ENCODE results near the gene MLXIPL. TPM values are rescaled to one million over a fixed set of nuclear protein-coding genes. Genes with fewer than 3 reads are reported as not detected.
A peak's percentile ranks its signal among the peaks of the same experiment; 100 is the strongest.
"Not testable (repeated sequence)": the region's sequence is repeated elsewhere in the genome, so short reads cannot be mapped to it uniquely, and the experiment has no call there.

Gene MLXIPL, protein sequence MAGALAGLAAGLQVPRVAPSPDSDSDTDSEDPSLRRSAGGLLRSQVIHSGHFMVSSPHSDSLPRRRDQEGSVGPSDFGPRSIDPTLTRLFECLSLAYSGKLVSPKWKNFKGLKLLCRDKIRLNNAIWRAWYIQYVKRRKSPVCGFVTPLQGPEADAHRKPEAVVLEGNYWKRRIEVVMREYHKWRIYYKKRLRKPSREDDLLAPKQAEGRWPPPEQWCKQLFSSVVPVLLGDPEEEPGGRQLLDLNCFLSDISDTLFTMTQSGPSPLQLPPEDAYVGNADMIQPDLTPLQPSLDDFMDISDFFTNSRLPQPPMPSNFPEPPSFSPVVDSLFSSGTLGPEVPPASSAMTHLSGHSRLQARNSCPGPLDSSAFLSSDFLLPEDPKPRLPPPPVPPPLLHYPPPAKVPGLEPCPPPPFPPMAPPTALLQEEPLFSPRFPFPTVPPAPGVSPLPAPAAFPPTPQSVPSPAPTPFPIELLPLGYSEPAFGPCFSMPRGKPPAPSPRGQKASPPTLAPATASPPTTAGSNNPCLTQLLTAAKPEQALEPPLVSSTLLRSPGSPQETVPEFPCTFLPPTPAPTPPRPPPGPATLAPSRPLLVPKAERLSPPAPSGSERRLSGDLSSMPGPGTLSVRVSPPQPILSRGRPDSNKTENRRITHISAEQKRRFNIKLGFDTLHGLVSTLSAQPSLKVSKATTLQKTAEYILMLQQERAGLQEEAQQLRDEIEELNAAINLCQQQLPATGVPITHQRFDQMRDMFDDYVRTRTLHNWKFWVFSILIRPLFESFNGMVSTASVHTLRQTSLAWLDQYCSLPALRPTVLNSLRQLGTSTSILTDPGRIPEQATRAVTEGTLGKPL
- total RNA-seq = not detected

DNA sequence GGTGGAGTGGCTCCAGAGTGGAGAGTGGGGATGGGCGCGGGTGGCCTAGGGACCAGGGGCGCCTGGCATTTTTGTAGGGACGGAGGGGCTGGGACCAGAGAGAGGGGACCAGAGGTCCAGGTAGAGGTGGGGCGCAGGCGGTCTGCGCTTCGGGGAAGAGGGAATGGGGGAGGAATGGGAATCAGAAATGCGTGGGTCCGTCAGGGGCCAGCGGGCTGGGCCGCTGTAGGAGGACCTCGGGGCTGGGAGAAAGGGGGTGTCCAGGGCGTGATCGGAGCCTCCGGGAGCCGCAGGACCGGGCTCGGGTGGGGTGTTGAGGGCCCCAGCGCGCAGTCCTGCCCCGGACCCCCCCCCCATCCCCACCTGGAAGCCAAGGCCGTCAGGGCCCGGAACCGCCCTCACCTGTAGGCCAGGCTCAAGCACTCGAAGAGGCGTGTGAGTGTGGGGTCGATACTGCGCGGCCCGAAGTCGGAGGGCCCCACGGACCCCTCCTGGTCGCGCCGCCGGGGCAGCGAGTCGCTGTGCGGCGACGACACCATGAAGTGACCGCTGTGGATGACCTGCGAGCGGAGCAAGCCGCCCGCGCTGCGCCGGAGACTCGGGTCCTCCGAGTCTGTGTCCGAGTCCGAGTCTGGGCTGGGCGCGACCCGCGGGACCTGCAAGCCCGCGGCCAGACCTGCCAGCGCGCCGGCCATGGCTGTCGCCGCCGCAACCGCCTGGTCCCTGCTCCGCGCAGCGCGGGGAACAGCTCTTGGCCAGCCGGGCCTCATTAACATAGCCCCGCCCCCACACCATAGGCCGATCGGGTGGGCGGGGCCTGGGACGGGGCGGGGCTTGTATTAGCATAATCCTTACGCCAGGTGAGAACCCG is at the start of gene MLXIPL:
MLXIPL (minus strand) TSS at position 725 of the 871 bp plus-strand sequence; CDS start at position 695, 30 bp downstream.
- no peaks in the 10 kb centered on the region for H3K9me3 Mint-ChIP-seq
- peak; percentile 87 to 90 for ATAC-seq
- peak in 1 of 2 donors; percentile 67 for DNase-seq (ENCODE audit: low spot score in 2 of 2)
- H3K27ac Mint-ChIP-seq = no peak within 1 kb of the TSS
- H3K36me3 Mint-ChIP-seq = no peaks in the 10 kb centered on the region

DNA sequence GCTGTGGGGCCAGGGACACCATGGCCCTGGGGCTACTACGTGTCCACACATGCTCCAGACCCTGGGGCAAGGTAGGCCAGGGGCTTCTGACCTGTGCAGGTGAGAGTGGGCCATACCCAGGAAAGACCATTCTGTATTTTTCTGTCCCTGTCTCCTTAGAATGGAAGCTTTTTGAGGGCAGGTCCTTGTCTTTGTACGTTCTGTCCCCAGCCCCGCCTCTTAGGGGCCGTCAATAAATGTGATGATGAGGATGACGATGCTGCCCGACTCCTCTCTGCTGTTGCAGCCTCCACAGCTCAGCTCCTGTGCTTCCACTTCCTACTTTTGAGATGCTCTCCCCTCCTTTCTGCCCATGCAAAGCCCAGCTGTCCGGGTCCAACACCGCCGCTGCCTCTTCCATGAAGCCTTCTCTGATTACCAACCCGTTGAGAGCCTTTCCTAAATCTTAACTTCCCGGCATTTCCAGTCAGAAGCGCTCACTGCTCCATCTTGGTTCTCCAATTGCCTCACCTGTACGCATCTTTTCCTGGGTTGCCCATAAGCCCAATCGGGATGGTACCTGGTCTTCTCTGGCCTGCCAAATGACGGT is 47.6 kb upstream of the MLXIPL start:
- H3K36me3 Mint-ChIP-seq = no peaks in the 10 kb centered on the region
- no peak for DNase-seq (ENCODE audit: low spot score in 2 of 2)
- no peak overlapping the region for H3K27ac Mint-ChIP-seq
- no peak for ATAC-seq
- no peaks in the 10 kb centered on the region for H3K9me3 Mint-ChIP-seq

DNA sequence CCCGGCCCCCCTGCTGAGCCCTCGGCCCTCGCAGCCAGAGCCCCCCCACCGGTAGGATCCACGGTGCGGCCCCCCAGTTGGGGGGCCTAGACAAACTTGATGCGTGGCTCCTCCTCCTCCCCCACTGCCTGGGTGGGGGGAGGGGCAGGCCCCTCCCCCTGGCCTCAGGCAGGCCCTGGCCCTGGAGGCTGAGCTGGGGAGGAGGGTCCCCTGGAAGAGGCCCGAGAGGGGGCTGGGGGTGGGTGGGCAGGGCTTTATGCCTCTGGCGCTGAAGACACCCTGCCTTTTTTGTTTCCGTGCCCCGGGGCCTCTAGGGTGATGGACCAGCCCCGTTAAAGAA is 47.0 kb upstream of the MLXIPL start:
- Mint-ChIP-seq H3K9me3 (no peaks in the 10 kb centered on the region), H3K36me3 (no peaks in the 10 kb centered on the region), H3K27ac (no peak overlapping the region)
- no peak for DNase-seq (ENCODE audit: low spot score in 2 of 2)
- no peak for ATAC-seq

DNA sequence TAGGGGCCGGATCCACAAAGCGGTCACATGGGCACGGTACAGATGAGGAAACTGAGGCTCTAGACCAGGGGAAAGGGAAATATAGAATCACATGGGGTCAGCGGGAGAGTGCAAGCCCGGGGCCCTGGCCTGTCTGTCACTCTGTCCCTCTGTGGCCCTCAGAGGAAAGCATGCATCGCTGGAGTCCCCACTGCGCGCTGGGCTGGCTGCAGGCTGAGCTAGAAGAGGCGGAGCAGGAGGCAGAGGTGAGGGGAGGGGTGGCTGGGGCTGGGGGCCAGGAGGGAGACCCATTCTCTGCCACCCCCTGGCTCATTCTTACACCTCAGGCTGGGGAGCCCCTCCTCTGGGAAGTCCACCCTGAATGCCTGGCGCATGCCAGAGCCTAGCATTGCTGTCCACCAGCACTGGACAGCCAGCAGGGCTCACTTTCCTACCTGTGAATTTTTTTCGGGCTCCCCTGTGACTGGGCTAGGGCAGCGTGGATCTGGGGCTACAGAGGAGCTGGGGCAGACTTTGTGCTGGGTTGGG is 45.6 kb upstream of the MLXIPL start:
- ATAC-seq = no peak
- H3K9me3 Mint-ChIP-seq = no peaks in the 10 kb centered on the region
- no peak for DNase-seq (ENCODE audit: low spot score in 2 of 2)
- no peak overlapping the region for H3K27ac Mint-ChIP-seq
- no peaks in the 10 kb centered on the region for H3K36me3 Mint-ChIP-seq

DNA sequence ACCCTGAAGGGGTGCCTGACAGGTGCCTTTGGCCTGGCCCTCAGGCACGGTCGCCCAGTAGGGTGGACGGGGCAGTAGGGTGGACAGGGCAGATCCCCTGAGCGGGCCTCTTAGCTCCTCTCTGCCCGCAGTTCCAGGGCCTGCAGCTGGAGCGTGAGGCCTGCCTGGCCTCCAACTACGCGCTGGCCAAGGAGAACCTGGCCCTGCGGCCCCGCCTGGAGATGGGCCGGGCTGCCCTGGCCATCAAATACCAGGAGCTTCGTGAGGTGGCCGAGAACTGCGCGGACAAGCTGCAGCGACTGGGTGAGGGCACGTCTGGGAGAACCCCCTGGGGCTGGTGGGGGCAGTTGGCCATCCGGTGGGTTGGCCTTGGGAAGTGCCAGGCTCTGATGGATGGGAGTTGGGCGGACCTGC is 45.0 kb upstream of the MLXIPL start:
- DNase-seq (ENCODE audit: low spot score in 2 of 2) (no peak), ATAC-seq (no peak)
- no peak overlapping the region for H3K27ac Mint-ChIP-seq
- H3K9me3 Mint-ChIP-seq = no peaks in the 10 kb centered on the region
- no peaks in the 10 kb centered on the region for H3K36me3 Mint-ChIP-seq

DNA sequence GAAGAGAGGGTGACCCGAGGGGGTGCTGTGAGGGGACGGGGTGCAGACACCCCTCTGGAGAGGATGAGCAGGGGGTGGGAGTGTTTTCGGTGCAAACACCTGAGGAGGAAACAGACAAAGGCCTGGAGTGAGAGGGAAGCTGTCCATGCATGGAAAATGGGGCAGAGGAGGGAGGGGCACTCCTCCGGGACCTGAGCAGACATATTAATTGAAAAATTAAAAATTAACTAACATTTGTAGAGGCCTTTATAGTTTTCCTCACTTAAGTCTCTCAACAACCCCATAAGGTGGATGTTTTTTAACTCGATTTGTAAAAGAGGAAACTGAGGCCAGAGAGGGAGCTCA is 44.5 kb upstream of the MLXIPL start:
- ATAC-seq (no peak), DNase-seq (ENCODE audit: low spot score in 2 of 2) (no peak)
- Mint-ChIP-seq H3K36me3 (no peaks in the 10 kb centered on the region), H3K9me3 (no peaks in the 10 kb centered on the region), H3K27ac (no peak overlapping the region)

DNA sequence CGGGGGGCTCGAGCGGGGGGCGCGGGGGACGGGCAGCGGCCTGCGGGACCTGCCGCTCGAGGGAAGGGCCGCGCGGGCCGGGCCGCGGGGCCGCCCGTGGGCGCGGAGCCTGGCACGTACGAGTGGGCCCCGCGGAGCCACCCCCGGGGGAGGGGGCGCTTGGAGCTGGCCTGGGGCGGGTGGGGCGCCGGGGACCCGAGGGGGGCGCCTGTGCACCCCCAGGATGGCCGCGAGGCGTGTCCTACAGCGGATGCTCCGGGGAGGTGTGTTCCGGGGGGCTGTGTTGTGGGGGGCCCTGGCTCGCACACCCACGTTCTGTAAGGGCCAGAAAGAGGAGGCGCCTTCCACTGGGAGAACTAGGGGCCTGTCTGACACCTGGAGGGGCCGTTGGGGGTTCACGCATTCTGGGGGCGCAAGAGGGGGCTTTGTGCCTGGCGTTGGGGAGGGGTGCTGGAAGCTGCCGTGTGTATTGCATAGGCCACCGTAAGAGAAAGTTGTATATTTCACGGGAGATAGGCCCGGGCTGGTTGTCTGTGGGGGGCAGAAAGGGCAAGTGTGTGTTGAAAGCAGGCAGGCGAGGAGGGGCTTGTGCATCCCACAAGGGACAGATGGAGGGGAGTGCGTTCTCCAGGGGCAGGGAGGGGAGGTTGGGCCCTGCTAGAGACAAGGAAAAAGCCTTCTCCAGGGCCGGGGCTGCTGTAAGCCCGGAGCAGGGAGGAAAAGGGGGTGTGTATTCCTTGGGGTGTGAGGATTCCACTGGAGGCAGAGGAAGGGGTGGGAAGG is 44.0 kb upstream of the MLXIPL start:
- H3K27ac Mint-ChIP-seq = no peak overlapping the region
- ATAC-seq = peak in 1 of 2 donors; percentile 0
- no peak for DNase-seq (ENCODE audit: low spot score in 2 of 2)
- no peaks in the 10 kb centered on the region for H3K36me3 Mint-ChIP-seq
- H3K9me3 Mint-ChIP-seq = no peaks in the 10 kb centered on the region

DNA sequence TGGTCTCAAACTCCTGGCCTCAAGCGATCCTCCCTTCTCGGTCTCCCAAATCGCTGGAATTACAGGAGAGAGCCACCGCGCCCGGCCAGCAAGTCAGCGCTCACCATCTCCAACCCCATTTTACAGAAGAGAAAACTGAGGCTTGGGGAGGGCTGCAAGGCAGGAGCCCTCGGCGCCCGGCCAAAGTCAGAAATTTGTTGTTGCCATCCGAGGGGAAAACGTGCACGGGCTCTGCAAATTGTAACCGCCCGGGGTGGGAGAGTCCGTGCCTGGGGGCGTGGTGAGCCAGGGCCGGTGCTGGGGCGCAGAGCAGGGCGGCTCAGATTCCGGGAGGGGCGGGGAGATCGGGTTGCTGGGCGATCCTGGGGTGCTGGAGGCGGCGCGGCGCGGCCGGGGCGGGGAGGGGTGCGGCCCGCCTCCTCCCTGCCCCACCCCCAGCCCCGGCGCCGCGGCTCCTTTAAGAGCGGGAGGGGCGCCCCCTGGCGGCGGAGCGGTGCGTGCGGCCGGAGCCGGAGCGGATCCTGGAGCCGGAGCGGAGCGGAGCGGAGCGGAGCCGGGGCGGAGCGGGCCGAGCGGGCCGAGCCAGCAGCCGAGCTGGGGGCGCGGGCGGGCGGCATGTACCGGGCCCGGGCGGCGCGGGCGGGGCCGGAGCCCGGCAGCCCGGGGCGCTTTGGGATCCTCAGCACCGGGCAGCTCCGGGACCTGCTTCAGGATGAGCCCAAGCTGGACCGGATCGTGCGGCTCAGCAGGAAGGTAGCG is 43.2 kb upstream of the MLXIPL start, which contains the start of gene VPS37D:
VPS37D (plus strand) TSS at position 488 of the 759 bp plus-strand sequence; CDS start at position 616, 128 bp downstream.
- H3K9me3 Mint-ChIP-seq = no peaks in the 10 kb centered on the region
- H3K27ac Mint-ChIP-seq = no peak within 1 kb of the TSS
- ATAC-seq = peak; percentile 93 to 99

DNA sequence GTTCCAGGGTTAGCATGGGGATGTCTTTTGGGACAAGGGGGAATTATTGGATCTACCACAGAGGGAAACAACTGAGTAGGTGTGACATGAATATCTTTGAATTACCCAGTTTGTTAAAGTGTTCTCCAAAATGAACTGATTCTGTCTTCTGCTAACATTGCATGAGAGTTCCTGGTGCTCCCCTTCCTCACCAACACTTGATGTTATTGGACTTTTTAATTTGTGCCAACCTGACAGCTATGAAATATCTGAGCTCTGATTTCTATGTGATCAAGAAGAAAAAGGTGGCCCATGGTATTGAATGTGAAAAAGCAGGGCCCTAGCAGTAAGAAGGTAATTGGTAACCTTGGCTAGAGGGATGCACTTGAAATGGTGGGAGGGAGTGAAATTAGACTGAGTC is 38.7 kb upstream of the MLXIPL start:
- no peaks in the 10 kb centered on the region for H3K36me3 Mint-ChIP-seq
- ATAC-seq (no peak), DNase-seq (ENCODE audit: low spot score in 2 of 2) (no peak)
- H3K9me3 Mint-ChIP-seq = no peaks in the 10 kb centered on the region
- H3K27ac Mint-ChIP-seq = no peak overlapping the region

More for the DNA sequence above, 43.2 kb upstream of the MLXIPL start, which contains the start of gene VPS37D:
- no peaks in the 10 kb centered on the region for H3K36me3 Mint-ChIP-seq
- peak; percentile 84 to 99 for DNase-seq (ENCODE audit: low spot score in 2 of 2)

DNA sequence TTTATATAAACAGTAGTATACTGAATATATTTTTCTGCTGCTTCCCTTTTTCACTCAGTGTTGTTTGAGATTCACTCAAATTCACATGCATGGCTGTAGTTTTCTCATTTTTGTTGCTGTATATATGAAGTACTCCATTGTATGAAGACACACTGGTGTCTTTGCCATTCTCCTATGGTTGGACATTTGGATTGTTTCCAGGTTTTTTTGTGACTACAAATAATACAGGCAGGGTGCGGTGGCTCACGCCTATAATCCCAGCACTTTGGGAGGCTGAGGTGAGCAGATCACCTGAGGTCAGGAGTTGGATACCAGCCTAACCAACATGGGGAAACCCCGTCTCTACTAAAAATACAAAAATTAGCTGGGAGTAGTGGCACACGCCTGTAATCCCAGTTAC is 36.3 kb upstream of the MLXIPL start:
- ATAC-seq; H3K9me3 Mint-ChIP-seq; H3K27ac Mint-ChIP-seq; H3K36me3 Mint-ChIP-seq; DNase-seq (ENCODE audit: low spot score in 2 of 2): not testable (repeated sequence)

DNA sequence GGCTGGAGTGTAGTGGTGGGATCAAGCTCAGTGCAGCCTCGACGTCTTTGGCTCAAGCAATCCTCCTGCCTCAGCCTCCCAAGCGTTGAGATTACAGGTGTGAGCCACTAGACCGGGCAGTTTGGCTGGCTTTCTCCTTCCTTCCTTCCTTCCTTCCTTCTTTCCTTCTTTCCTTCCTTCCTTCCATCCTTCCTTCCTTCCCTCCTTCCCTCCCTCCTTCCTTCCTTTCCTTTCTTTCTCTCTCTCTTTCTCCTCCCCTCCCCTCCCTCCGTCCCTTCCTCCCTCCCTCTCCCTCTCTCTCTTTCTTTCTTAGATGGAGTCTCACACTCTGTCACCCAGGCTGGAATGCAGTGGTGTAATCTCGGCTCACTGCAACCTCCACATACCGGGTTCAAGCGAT is 35.7 kb upstream of the MLXIPL start:
- ATAC-seq = no peak
- H3K27ac Mint-ChIP-seq = no peak overlapping the region
- DNase-seq (ENCODE audit: low spot score in 2 of 2) = no peak
- H3K9me3 Mint-ChIP-seq = no peaks in the 10 kb centered on the region
- H3K36me3 Mint-ChIP-seq = no peaks in the 10 kb centered on the region

DNA sequence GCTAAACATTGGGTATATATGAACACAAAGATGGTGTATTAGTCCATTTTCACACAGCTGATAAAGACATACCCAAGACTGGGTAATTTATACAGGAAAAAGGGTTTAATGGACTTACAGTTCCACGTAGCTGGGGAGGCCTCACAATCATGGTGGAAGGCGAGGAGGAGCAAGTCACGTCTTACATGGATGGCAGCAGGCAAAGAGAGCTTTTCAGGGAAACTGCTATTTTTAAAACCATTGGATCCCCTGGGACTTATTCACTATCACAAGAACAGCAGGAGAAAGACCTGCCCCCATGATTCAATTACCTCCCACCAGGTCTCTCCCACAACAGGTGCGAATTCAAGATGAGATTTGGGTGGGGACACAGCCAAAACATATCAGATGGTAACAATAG is 31.0 kb upstream of the MLXIPL start:
- not testable (repeated sequence) for DNase-seq (ENCODE audit: low spot score in 2 of 2); H3K27ac Mint-ChIP-seq; ATAC-seq; H3K9me3 Mint-ChIP-seq; H3K36me3 Mint-ChIP-seq

DNA sequence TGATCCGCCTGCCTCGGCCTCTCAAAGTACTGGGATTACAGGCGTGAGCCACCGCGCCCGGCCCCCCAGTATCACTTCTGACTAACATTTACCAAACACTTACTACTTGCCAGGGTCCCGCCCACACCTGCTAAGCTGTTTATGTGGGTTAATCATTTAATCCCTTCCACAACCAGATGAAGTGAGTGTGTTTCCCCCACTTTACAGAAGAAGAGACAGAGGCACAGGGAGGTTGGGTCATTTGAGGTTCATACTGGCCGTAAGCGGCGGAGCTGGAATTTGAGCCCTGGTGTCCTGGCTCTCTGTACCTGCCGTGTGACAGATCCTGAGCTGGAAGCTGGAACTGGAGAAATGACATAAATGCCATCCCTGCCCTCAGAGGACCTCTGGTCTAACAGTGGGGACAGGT is 28.2 kb upstream of the MLXIPL start:
- no peak for DNase-seq (ENCODE audit: low spot score in 2 of 2)
- Mint-ChIP-seq H3K36me3 (no peaks in the 10 kb centered on the region), H3K27ac (no peak overlapping the region), H3K9me3 (no peaks in the 10 kb centered on the region)
- no peak for ATAC-seq

DNA sequence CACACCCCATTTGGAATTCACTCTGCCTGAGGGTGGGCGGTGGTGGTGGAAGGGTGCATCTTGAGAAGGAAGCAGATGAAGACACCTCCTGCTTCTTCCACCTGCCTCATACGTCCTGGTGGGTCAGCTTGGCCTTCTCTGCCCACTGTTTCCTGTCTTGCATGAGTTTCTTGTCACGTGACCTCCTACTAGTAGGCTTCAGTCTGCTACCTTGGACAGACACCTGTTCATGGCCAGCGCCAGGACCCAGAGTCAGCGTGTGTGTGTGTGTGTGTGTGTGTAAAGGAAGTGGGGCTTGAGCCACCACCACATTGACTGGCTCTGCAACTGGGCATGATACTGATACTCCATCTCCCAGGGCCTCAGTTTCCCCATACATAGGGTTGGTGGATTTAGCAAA is 26.2 kb upstream of the MLXIPL start:
- no peak for ATAC-seq
- H3K36me3 Mint-ChIP-seq = no peaks in the 10 kb centered on the region
- DNase-seq (ENCODE audit: low spot score in 2 of 2) = no peak
- no peak overlapping the region for H3K27ac Mint-ChIP-seq
- H3K9me3 Mint-ChIP-seq = no peaks in the 10 kb centered on the region

DNA sequence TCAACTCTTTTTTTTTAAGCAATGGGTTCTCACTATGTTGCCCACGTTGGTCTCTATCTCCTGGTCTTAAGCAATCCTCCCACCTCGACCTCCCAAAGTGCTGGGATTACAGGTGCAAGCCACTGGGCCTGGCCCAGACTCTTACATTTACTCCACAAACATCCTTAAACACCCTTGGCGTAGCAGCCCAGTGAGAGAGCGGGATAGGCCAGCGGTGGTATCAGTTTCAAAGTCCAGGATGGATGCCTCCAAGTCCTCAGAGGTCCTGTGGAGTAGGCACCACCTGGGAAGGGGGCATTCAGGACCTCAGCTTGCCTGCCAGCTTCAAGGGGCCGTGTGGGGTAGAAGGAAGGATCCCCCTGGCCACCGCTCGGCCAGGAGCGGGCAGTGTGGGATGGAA is 25.3 kb upstream of the MLXIPL start:
- no peak for DNase-seq (ENCODE audit: low spot score in 2 of 2)
- no peak for ATAC-seq
- H3K27ac Mint-ChIP-seq = no peak overlapping the region
- no peaks in the 10 kb centered on the region for H3K9me3 Mint-ChIP-seq
- no peaks in the 10 kb centered on the region for H3K36me3 Mint-ChIP-seq
